H7 (cell line): ENCODE results near the gene FGFR3. TPM values are rescaled to one million over a fixed set of nuclear protein-coding genes. Genes with fewer than 3 reads are reported as not detected.

Source experiments
- DNase-seq: peaks from one replicate; pipeline ENCODE4 v3.0.0; 2012
- H3K27me3 ChIP-seq: 2 replicates; pipeline ENCODE4 v1.6.0; 2011; ENCODE audit warnings: mild to moderate bottlenecking, low read length; ENCODE audit not compliant: control insufficient read depth, insufficient read depth
- H3K36me3 ChIP-seq: replicated peaks from 2 replicates; pipeline ENCODE4 v1.5.1; 2011; ENCODE audit warnings: low read length; ENCODE audit not compliant: control insufficient read depth, insufficient read depth
- H3K4me3 ChIP-seq: 2 replicates; pipeline ENCODE4 v1.5.1; 2011; ENCODE audit warnings: low read depth, mild to moderate bottlenecking, control low read depth, low read length, moderate library complexity; ENCODE audit not compliant: insufficient read depth
- total RNA-seq: library from RNA; depleted of rRNA; stranded (reverse); fragments of >200 nt; shearing (Covaris generic); gene quantifications from 2 replicates; pipeline ENCODE4 v1.2.3, GENCODE V29; 2014

FGFR3 gene
- total RNA-seq, 1 experiment from 2014 or later: 43.6 TPM

GRCh38 chr4:1815997-1816860 is 23.1 kb downstream of the FGFR3 start:
- no peak overlapping the region for H3K4me3 ChIP-seq
- DNase-seq: no peak
- peaks cover 23% of the 10 kb centered on the region for H3K36me3 ChIP-seq
- no peaks in the 10 kb centered on the region for H3K27me3 ChIP-seq

DNA sequence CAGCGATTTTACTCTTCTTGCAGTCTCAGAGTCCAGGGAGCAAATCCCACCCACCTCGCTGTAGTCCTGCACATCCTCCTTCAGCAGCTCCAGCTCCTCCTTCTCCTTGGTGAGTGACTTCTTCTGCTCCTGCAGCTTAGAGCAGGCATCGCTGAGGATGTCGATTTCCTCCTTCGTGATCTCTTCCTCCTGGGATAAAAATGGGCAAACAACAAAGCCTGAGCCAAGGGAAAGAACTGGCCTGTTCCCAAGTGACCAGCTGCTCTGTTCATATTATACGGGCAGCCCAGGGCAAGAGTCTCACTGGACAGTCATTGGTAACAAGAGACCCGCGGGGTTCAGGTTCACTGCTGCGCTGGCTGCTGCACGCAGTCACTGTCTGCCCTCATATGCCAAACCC is 26.2 kb downstream of the FGFR3 start:
- Histone ChIP-seq H3K36me3 (peaks cover 26% of the 10 kb centered on the region), H3K27me3 (no peaks in the 10 kb centered on the region), H3K4me3 (no peak overlapping the region)
- DNase-seq: no peak

DNA sequence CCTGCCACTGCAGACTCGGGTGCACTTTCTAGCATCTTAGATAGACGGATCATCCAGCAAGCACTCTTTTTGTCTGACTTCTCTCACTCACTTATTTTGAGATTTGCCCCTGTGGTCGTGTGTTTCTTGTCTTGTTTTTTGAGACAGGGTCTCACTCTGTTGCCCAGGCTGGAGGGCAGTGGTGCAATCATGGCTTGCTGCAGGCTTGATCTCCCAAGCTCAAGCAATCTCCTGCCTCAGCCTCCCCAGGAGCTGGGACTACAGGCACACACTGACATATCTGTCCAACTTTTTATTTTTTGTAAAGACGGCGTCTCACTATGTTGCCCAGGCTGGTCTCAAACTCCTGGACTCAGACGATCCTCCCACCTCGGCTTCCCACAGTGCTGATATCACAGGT is 26.7 kb downstream of the FGFR3 start:
- Histone ChIP-seq H3K4me3 (no peak overlapping the region), H3K27me3 (no peaks in the 10 kb centered on the region), H3K36me3 (peaks cover 25% of the 10 kb centered on the region)
- DNase-seq: no peak

DNA sequence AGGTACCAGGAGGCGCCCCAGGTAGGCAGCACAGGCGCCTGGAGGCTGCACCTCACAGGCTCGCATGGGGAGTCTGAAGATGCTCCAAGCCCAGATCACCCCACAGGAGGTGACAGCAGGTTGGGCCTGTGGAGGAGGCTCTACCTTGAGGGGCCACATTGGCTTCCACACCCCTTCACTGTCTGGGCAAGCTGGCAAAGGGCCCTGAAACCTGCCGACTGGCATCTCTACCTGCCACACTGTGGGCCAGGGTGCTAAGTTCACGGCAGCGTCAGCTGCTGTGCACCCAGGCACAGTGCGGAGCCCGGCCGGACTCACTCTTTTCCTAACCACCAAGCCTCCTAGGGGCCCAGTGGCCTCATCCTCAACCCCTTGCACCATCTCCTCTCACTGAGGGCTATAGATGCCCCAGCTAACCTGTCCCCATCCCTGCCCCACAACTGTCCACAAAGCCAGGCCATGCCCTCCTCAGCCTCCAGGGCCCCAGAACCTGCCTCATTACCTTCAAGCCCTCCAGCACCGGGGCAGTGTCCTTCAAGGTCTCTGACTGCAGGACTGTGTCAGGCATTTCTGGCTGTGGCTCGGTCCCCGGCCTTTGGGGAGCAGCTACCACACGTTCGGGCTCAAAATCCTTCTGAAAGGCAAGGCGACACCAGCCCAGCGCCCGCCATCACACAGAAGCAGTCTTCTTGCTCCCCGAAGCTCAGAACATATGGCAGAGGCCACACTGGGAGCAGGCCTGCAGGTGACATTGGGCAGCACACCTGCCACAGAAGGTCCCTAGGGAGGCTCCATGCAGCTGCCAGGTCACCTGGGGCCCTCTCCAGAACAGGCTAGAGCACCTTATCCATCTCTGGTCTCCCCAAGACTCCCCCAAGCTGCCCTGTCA is 28.8 kb downstream of the FGFR3 start:
- no peak overlapping the region for H3K4me3 ChIP-seq
- peaks cover 19% of the 10 kb centered on the region for H3K36me3 ChIP-seq
- no peaks in the 10 kb centered on the region for H3K27me3 ChIP-seq
- DNase-seq: no peak

- H3K27me3 ChIP-seq: no peaks in the 10 kb centered on the region
- H3K4me3 ChIP-seq: no peak overlapping the region
- DNase-seq: no peak
- peaks cover 17% of the 10 kb centered on the region for H3K36me3 ChIP-seq
Measured at GRCh38 chr4:1822568-1823544, 29.8 kb downstream of the FGFR3 start.

DNA sequence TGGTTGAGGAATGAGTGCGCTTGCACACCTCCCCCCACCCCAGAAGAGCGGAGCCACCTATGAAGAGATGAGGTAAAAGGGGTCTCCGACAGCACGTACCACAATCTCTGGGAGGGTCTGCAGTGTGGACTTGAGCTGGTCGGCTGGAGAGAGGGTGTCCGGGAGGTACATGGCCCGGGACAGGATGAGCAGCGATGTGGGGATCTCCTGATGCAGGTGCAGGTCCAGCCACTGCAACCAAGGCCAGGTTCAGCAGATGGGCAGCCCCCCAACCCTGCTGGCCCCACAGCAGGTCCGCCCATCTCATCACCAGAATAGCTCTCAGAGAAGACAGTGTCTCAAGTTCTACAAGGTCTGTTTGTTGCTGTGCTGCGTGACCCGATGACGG is 30.4 kb downstream of the FGFR3 start:
- Histone ChIP-seq H3K36me3 (peaks cover 16% of the 10 kb centered on the region), H3K4me3 (no peak overlapping the region), H3K27me3 (no peaks in the 10 kb centered on the region)
- DNase-seq: no peak

GRCh38 chr4:1824746-1825145 is 31.7 kb downstream of the FGFR3 start:
- no peak overlapping the region for H3K4me3 ChIP-seq
- DNase-seq: no peak
- peaks cover 13% of the 10 kb centered on the region for H3K36me3 ChIP-seq
- H3K27me3 ChIP-seq: no peaks in the 10 kb centered on the region

DNA sequence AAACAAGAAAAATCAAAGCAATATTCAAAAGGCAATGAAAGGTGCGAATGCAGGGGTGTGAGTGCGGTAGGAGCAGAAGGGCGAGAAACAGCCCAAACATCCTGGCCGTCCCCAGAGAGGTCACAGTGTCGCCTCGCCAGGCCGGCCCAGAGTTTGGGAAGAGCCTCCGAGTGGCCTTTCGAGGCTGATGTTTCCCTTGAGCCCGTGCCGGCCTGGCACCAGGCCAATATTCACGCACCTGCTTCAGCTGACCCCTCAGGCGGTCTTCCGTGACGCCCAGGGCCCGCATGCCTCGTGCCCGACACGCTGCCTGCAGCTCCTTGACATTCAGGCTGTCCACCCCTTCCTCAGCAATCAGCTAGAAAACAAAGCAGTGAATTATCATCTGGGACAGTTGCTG is 32.2 kb downstream of the FGFR3 start:
- peaks cover 12% of the 10 kb centered on the region for H3K36me3 ChIP-seq
- no peak for DNase-seq

DNA sequence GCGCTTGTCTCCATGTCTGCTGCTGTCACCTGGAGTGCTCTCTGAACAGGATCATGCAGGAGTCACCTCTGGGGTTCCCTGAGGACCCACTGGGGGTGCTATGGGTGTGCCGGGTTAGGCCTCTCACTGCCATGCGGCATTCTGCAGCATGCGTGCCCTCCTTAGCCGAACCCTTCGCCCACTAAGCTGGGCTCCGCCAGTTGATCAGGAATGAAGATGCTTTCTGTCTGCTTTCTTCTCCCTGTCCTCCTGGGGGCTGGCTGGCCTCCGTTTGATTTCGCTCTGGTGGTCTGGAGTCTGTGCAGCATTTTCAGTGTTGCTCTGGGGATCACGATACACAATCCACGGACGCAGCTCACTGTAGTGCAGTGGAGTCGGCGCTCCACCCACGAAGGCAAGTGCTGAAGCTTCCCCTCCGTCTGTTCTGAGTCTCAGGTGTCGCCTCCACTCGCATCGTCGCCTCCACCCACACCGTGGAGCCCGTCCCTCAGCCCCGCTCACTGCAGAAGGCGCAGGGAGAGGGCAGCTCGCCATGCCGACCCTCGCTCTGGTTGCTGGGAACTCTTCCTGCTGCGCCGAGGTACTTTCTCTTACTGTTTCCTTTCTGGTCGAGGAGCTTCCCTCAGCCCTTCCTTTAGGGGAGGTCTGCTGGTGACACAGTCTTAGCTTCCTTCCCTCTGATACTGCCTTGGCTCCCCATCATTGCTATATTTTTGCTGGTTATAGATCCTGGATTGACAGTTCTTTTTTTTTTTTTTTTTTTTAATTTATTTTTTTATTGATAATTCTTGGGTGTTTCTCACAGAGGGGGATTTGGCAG is 33.6 kb downstream of the FGFR3 start:
- DNase-seq: no peak
- Histone ChIP-seq H3K27me3 (no peaks in the 10 kb centered on the region), H3K36me3 (peaks cover 20% of the 10 kb centered on the region), H3K4me3 (no peak overlapping the region)

More for the DNA sequence above, 32.2 kb downstream of the FGFR3 start:
- no peaks in the 10 kb centered on the region for H3K27me3 ChIP-seq
- H3K4me3 ChIP-seq: no peak overlapping the region

DNA sequence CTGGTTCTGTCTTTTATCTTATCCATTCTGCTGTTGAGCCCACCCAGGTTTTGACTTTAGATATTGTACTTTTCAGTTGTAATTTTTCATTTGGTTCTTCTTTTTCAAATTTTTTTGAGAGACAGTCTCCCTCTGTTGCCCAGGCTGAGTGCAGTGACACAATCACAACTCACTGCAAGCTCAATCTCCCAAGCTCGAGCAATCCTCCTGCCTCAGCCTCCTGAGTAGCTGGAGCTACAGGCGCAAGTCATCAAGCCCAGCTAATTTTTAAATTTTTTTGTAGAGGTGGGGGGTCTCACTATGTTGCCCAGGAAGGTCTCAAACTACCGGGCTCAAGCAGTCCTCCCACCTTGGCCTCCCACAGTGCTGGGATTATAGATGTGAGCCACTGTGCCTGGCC is 37.1 kb downstream of the FGFR3 start:
- Histone ChIP-seq H3K36me3 (peaks cover 28% of the 10 kb centered on the region), H3K4me3 (no peak overlapping the region), H3K27me3 (no peaks in the 10 kb centered on the region)
- DNase-seq: no peak

DNA sequence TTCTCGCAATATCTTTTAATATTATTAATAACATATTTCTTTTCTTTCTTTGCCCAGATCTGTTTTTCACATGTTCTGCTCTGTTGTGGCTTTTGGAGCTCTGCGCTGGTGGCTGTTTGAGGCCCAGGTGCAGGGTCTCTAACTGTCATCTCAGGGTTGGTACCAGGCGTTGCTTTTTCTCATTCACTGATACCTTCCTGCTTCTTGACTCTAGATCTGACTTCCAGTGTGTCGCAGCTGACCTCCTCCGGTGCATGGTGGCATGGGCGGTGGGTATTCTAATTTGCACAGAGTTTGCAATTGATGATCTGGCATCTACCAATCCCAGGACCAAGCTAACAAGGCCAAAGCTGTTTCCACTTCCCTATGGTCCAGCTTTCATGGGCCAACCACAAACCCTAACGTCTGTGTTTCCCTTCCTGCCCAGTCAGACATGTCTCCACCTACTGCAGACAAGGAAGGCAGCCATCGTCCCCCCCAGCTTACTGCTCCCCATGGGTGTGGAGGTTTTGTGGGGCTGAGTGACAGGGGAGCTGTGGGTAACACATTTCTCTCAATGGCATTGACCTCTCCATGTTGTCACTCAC is 37.6 kb downstream of the FGFR3 start:
- no peak for DNase-seq
- Histone ChIP-seq H3K27me3 (no peaks in the 10 kb centered on the region), H3K36me3 (peaks cover 28% of the 10 kb centered on the region), H3K4me3 (no peak overlapping the region)

- Histone ChIP-seq H3K27me3 (no peaks in the 10 kb centered on the region), H3K4me3 (no peak overlapping the region), H3K36me3 (peaks cover 28% of the 10 kb centered on the region)
- DNase-seq: no peak
Measured at GRCh38 chr4:1831331-1831730, 38.2 kb downstream of the FGFR3 start.

DNA sequence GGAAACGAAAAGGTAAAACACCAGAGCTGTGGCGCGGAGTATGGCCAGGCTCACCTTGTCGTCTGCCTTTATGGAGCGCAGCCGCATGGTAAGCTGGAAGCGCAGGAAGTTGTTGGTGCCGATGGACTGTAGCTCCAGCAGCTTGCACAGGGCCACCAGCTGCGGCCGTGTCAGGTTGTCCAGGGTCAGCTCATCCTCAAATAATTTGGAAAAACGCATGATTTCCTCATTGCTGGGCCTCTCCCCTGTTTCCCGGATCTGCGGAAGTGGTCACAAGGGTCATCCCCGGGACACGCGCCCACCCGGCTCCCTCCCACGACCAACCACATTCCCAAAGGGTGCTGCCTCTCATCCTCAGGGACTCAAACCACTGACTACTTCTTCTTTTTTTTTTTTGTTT is 39.6 kb downstream of the FGFR3 start:
- H3K4me3 ChIP-seq: no peak overlapping the region
- no peaks in the 10 kb centered on the region for H3K27me3 ChIP-seq
- peaks cover 25% of the 10 kb centered on the region for H3K36me3 ChIP-seq
- DNase-seq: no peak
